HL-60 (cell line): ENCODE data around the gene MTHFD2L.

Experiments used
- DNase-seq, 2 experiments: peaks; one replicate each; pipeline ENCODE4 v3.0.0-alpha.2; 2010 to 2020; ENCODE audit warnings: low read depth in 1 of 2, low spot score in 1 of 2
- H3K27ac ChIP-seq: fragments of 250-450 bp; sonication (Bioruptor Pico); replicated peaks from 2 replicates; pipeline ENCODE4 v1.5.1; 2020; ENCODE audit warnings: mild to moderate bottlenecking, moderate library complexity
- H3K27me3 ChIP-seq: fragments of 250-450 bp; sonication (Bioruptor Pico); 2 replicates; pipeline ENCODE4 v1.5.1; 2021; ENCODE audit warnings: mild to moderate bottlenecking, moderate library complexity; ENCODE audit not compliant: insufficient read depth, poor library complexity, severe bottlenecking
- H3K4me3 ChIP-seq: replicated peaks from 2 replicates; pipeline ENCODE4 v1.5.1; 2011; ENCODE audit warnings: mild to moderate bottlenecking, control low read depth, low read length; ENCODE audit not compliant: insufficient read depth
- CTCF ChIP-seq: IDR thresholded peaks from one replicate; pipeline ENCODE4 v1.5.1; 2011; ENCODE audit warnings: low read length, control low read depth, inconsistent platforms; ENCODE audit not compliant: insufficient read depth
- GABPA ChIP-seq: IDR thresholded peaks from 2 replicates; pipeline ENCODE4 v1.6.1; 2012; ENCODE audit warnings: low read depth
- POLR2AphosphoS5 ChIP-seq: IDR thresholded peaks from 2 replicates; pipeline ENCODE4 v1.6.1; 2012; ENCODE audit warnings: low read depth
- REST ChIP-seq: IDR thresholded peaks from 2 replicates; pipeline ENCODE4 v1.6.1; 2012; ENCODE audit warnings: low read depth; ENCODE audit not compliant: insufficient replicate concordance
- SPI1 ChIP-seq: IDR thresholded peaks from 2 replicates; pipeline ENCODE4 v1.6.1; 2012; ENCODE audit warnings: low read depth, mild to moderate bottlenecking, borderline replicate concordance

The MTHFD2L gene

GRCh38 chr4:74252933-74253332 is 95.0 kb downstream of the MTHFD2L start:
- DNase-seq = no peak
- no peak for TF ChIP-seq GABPA
- TF ChIP-seq CTCF = no peak
- TF ChIP-seq SPI1 = no peak
- TF ChIP-seq POLR2AphosphoS5 = no peak
- TF ChIP-seq REST = no peak
- Histone ChIP-seq H3K4me3 (no peak overlapping the region), H3K27ac (no peak overlapping the region), H3K27me3 (no peaks in the 10 kb centered on the region)

GRCh38 chr4:74254386-74254785 is 96.5 kb downstream of the MTHFD2L start:
- H3K27ac ChIP-seq = no peak overlapping the region
- DNase-seq = no peak
- no peaks in the 10 kb centered on the region for H3K27me3 ChIP-seq
- TF ChIP-seq POLR2AphosphoS5 (no peak), REST (no peak), CTCF (no peak), GABPA (no peak), SPI1 (no peak)
- H3K4me3 ChIP-seq = no peak overlapping the region

- DNase-seq = no peak
- Histone ChIP-seq H3K27ac (no peak overlapping the region), H3K27me3 (no peaks in the 10 kb centered on the region), H3K4me3 (no peak overlapping the region)
- TF ChIP-seq POLR2AphosphoS5 (no peak), CTCF (no peak), SPI1 (no peak), REST (no peak), GABPA (no peak)
These were observed 97.2 kb downstream of the MTHFD2L start for GRCh38 chr4:74255096-74255495.
